NCI-H2107 treated with DMSO at 0.1 percent for 48 hours (cell line): ENCODE measurements around the gene IRAK1.

Source experiments
- DNase-seq: peaks from one replicate; lab custom pipeline; 2025; ENCODE audit not compliant: unreplicated experiment; lab: John Stamatoyannopoulos, UW

Gene IRAK1

DNA sequence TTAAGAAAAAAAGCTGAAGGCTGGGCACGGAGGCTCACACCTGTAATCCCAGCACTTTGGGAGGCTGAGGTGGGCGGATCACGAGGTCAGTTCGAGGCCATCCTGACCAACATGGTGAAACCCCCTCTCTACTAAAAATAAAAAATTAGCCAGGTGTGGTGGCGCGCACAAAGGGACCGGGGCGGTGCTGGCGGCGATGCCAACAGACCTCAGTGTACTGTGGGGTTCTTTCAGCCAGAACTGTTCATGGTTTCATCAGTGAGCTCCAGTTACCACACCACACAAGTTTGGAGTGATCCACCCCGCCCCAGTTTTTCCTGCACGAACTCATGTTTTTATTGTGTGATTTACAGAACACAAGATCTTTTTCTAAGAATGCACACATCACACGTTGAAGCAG lies 21.2 kb upstream of the IRAK1 start:
- DNase-seq, result no peak

DNA sequence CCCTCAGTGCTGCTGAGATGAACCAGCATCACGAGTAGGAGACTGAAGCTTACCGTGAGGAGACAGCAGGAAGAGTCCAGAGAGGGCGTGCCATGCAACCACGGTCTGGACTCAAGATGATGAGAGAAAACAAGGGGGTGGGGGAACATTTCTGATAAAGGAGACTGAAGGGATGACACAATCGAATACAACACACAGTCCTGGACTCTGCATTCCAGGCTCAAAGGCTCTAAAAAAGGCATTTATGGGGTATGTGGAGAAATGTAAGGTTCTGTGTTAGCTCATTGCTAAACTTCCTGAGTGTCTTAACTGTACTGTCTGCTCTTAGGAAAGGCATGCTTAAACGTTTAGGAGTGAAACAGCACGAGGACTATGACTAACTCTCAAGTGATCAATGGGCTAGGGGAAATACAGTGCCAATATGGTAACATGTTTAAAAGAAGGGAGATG lies 20.6 kb upstream of the IRAK1 start:
- no peak for DNase-seq

DNA sequence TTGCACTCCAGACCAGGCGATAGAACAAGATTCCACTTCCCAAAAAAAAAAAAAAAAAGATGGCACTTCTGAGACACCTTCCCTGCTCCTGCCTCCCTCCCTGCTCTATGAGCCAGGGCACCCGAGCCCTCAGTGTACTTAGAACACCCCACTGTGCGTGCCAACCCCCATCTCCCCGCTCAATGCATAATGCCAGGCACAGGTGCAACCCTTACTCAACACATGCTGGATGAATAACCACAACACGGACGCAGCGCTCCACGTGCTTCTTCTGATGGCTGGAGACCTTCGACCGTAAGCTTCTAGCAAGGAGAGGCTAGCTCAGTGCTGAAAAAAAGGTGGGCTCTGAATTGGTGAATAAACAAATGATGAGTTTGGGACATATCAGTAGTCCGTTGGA lies 19.9 kb upstream of the IRAK1 start:
- DNase-seq, result no peak

DNA sequence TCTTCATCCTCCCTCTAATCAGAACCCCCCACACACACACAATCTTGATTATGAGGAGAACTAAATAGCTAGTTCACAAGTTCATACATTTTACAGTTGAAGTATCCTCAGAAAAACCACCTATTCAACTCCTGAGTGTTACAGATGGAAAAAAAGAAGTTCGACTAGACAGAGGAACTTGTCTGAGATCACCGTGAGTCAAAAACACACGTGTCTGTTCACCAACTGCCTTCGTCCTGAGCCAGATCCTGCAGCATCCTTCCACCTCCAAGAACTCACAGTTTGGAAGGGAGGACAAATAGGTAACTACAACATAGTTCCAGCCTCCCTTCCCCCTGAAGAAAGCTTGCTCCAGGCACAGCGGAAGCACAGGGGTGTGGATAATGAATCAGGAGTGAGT lies 19.0 kb upstream of the IRAK1 start:
- DNase-seq, result no peak

DNA sequence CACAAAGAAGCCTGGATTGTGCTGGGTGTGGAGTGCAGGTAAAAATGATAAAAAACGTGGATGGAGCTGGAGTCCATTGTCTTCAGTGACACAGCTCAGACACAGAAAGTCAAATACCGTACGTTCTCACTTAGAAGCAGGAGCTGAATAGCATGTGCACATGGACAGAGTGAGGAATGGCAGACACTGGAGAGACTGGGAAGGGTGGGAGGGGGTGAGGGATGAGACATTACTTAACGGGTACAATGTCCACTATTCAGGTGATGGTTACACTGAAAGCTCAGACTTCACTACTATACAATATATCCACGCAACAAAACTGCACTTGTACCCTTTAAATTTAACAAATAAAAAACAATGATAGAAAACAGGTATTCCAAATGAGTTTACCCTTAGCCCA lies 18.1 kb upstream of the IRAK1 start:
- DNase-seq, result no peak

DNA sequence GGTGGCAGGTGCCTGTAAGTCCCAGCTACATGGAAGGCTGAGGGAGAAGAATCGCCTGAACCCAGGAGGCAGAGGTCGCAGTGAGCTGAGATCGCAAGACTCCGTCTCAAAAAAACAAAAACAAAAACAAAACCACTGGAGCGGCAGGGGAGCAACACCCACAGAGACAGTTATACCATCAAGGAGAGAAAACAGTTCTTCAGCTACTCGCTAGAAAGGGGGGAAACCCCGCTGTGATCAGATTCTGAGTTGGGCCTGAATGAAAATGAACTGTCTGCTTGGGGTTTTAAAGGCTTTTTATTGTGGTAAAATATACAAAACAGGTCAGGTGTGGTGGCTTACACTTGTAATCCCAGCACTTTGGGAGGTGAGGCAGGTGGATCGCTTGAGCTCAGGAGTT lies 16.8 kb upstream of the IRAK1 start:
- no peak for DNase-seq

DNA sequence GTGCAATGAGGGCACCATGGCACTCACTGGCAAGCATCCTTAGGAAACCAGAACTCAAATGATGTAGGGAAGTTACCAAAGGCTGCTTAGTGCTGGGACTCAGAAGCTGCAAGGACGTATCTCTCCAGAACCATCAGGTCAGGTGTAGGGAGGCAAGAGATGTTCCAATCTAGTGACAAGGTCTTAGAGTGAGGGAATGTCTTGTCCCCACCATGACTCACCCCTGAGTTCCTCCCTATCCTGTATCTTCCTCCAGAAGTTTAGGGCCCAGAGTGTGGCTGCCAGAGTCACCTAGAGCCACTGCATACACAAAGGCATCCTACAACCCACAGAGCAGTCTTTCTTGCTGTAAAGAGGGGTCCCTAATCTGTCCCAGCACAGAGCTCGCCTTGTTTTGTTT lies 14.1 kb upstream of the IRAK1 start:
- no peak for DNase-seq

DNA sequence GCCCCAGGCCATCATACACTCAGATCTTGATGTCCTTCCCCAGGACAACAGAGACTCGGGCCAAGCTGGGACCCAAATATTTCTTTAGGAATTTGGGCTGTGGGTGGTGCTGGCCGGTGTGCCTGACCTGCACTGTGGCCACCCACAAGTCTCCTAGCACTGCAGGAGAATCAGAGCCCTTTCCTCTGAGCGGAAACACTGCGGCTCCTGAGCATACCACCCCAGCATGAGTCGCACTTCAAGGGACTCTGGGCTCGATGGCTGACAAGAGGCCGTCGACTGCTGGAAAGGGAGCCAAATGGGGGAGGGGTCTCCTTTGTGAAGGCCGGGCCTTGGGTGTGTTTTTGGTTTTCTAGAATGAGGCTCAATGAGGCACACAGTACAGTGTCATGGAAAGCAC lies 13.0 kb upstream of the IRAK1 start:
- DNase-seq, result no peak

DNA sequence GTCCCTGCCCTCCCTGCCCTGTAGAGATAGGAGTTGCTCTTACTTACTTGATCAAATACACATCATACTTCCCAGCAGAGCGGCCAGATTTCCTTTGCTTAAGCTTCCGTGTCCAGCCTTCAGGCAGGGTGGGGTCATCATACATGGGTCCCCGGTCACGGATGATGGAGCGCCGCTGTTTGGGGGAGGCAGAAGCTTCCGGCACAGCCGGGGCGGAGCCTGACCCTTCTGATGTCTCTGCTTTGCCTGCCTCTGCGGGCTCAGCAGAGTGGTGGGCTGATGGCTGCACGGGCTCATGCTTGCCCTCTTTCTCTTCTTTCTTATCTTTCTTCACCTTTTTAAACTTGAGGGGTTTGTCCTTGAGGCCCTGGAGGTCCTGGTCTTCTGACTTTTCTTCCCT lies 12.5 kb upstream of the IRAK1 start:
- no peak for DNase-seq

DNA sequence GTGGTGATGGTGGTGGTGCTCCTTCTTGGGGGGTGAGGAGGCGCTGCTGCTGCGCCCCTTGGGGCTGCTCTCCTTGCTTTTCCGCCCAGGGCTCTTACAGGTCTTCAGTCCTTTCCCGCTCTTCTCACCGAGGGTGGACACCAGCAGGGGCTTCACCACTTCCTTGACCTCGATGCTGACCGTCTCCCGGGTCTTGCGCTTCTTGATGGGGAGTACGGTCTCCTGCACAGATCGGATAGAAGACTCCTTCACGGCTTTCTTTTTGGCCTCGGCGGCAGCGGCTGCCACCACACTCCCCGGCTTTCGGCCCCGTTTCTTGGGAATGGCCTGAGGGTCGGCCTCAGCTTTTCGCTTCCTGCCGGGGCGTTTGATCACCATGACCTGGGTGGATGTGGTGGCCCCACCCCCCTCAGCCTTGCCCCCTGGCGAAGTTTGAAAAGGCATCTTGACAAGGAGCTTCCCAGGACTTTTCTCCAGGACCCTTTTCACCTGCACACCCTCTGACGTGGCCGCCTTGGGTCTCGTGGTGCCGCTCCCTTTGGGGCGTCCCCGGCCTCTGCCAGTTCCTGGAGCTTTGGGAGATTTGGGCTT lies 11.1 kb upstream of the IRAK1 start:
- no peak for DNase-seq

DNA sequence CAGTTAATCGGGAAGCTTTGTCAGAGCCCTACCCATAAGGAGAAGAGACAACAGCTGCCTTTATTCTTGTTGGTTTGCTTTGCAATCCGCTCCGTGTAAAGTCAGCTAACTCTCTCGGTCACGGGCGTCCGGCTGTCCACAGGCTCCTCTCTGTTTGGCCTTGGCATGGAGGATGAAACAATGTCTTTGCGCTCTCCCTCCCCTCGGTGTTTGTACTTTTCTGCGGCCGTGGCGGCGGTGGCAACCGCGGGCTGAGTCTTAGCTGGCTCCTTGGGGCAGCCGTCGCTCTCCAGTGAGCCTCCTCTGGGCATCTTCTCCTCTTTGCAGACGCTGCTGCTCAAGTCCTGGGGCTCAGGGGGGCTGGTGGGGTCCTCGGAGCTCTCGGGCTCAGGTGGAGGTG lies 10.6 kb upstream of the IRAK1 start:
- no peak for DNase-seq

DNA sequence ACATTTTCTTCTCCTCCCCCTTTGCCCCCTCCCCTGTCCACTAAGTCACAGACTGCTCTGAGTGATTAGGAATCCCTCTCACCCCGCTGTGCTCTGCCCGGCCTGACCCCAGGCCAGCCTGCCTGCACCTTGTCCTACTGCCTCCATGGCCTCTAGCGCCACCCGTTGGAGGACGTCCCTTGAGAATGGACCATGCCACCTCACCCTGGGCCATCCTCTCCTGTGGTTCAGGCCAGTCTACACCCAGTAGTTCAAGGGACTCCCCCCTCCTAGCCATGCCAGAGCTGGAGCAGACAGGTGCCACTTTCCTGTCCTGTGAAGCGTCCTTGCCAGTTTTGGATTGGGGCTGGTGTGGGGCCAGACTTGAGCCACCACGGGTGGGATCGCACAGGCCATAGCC lies 9.7 kb upstream of the IRAK1 start:
- DNase-seq, result no peak

DNA sequence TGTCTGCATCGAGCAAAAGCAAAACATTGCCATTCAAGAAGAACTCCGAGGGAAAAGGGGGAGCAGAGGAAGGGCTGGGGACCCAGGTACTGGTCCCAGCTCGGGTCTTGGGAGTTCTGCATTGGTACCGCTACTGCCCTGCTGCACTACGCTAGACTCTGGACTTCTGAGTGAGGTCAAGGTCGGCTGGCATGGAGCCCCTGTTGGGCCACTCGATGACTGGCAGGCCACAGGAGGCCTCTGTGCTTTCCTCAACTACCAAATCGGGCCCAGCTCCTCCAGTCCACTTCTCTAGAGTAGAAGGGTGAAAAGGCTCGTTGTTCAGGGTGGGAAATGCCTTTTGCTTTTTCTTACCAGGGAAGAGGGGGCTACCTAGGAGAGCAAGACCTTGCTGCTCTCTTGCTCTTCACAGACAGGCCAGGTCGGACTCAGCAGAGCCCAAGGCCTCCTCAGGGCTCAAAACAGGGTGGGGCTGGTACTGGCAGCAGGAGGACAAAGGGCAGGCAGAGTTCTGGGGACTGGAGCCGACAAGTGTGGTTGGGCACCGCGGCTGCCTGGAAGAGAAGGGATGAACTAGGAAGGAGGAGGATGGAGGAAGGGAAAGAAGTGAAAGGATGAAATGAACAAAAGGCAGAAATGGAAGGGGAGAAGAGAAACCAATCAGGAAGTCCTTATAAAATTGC lies 8.9 kb upstream of the IRAK1 start:
- no peak for DNase-seq

DNA sequence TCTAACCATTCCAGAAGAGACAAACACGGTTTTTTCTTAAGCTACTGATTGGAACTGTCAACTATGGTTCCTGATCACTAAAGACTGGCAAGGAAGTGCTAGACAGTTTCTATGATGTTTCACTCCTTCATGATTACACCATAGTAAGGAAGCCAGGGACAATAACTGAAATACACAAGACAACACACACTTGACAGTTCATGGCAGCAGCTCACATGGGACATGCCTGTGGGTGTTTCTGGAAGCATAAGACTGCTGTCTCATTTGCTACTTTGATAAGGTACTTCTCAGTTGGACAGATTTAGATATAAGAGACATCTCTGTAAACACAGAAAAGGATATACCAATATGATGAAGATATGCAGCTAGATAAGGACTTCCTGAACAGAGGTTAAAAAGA lies 8.3 kb upstream of the IRAK1 start:
- no peak for DNase-seq

DNA sequence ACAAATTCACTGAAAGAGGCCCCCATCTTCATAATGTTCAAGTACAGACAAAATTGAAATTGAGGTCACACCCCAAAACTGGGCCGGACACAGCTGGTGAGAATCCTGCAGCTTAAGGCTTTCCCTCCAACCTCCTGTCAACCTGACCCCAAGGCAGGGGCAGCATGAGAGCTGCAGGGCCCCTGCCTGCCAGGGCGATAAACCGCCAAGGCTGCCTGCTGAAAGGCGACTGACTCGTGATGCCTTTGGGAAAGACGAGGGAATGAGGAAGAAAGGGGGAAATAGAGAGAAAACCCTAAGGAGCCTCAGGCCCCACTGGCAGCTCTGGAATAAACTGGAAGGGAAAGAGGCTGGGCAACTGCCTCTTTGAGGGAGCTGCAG lies 7.3 kb upstream of the IRAK1 start:
- no peak for DNase-seq

DNA sequence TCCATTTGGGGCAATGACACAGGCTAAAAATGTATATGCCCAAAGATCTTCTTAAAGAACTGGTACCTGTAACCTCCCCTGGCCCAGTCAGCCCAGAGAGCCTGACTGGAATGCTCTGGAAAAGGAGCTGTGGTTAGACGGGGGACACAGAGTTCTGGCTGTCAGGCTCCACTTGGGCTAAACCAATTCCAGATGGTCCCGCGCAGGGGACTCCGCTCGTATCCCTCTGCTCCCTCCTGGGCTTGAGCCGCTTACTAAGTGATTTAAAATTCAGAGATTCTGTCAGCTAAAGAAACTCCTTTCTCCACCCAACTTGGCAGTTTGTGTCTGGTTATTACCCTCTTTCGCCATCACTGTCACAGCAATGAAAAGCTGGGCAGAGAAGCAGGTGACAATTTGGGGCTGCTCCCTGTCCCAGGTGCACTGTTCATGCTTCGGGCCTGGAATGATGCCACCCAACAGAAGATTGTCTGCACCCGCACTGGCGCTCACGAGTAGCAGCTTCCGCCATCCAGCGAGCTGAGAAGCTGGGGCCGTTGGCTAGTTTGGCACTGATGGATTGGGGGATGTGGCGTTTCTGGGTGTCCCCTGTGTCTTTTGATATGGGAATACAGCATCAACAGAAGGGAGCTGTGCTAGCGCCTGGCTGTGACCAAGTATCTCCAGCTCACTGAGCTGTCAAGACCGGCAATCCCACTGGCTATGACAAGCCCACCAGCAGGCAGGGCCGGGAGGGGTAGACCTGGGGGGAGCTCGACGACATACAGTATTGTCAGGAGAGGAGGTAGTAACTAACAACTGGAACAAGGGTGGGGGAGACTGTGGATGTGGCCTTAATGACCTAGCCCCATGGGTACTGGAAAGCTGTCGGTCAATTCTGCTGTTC lies 6.7 kb upstream of the IRAK1 start:
- no peak for DNase-seq

DNA sequence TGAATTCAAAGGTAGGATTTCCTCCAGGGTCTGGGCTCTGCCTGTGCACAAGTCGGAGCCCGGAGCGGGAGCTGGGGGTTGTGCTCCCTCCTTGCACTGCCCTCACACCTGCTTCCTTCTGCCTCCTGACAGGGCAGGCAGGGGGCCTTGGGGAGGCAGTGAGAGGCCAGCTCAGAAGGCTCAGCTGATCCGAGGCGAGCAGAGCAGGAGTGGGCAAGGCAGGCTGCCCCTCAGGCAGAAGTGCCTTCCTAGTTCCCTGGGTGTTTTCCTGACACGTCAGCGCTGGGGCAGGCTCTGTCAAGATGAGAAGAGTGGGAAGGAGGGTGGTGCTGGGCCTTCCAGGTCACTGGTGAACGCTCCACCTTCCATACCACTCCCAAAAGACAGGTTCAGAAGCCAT lies 5.5 kb upstream of the IRAK1 start:
- no peak for DNase-seq

DNA sequence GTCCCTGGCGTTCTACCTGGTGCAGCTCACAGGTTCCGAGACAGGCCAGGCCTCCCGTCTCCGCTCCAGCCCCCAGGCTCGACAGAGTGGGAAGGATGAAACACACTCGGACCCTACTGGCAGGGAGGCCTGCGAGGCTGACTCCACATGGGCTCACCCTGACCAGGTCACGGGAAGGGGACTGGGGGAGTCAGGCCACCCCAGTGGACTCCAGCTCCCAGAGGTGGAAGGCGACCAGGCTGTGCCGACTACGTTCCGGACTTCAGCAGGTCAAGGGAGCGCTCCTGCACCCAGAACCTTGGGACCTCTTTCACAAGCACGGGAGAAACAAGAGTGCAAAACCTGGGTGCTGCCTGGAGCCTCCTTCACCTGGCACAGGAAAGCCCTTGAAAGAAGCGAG lies 4.6 kb upstream of the IRAK1 start:
- DNase-seq, result no peak

DNA sequence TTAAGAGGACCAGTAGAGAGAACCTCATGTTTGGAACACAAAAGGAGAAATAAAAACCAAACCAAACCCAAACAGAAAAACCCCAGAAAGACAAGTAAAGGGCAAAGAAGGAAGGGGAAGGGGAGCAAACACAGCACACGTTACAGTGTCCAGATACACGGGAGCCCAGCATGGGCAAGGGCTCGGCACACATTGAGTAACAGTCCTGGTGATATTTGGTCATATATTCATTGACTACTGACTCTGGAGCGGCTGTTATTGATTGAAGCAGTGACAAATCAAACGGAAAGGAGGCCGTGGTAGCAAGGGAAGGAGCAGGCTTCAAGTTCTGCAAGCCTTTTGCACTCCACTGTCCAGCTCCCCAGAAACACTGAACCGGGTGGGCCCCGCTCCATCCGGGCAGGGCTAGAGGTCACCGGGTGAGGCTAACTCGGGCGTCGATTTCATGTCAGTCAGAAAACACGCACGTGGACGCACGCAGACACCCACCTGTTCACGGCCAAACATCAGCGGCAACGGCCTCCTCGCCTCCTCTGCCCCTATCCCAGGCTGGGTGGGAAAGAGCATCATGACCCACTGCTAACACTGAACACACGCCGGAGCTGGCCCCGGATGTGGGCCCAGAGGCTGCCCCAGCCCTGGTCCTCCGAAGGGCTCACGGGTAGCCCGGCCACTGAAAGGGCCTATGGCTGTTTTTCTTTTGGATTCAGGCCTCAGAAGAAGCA lies 3.7 kb upstream of the IRAK1 start:
- DNase-seq, result no peak

DNA sequence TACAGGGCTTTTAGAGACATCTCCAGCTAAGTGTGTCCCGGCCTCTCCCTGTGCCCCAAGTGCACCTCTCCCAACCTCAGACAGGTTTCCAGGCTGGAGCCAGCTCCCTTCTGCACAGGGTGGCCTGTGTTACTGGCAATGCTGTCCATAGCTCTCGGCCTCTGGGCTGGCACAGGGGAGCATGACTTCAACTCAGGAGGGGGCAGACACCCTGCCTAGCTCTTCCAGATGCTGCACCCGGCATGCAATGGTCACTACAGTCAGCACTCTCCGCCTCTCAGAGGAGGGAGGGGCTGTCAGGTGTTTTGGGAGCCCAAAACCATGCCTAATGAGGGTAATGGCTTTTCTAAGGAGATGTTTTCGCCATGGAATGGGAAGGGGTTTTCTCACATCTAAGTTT lies 2.4 kb upstream of the IRAK1 start:
- no peak for DNase-seq

DNA sequence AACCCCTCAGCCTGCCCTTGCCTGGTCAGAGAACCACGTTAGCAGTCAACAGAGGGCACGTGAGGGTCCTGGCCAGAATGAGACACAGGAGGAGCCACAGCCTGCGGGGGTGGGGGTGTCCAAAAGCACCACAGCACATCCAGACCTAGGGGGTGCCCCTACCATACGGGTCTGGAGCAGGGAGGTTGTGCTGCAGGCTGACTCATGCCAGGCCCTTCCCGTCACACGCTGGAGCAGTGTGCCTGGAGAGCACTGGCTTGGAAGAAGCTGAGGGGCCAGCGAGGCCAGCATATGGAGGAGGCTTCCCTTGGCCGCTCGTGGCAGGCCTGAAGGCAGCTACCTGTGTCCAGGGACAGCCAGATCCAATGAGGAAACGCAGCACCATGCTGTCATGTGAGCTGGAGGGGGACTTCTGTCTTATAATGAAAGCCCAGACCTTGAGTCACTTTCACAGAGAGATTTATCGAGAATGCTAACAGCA lies 1.5 kb upstream of the IRAK1 start:
- DNase-seq, result no peak
